ENCODE data around the gene ZNF74.

DNA sequence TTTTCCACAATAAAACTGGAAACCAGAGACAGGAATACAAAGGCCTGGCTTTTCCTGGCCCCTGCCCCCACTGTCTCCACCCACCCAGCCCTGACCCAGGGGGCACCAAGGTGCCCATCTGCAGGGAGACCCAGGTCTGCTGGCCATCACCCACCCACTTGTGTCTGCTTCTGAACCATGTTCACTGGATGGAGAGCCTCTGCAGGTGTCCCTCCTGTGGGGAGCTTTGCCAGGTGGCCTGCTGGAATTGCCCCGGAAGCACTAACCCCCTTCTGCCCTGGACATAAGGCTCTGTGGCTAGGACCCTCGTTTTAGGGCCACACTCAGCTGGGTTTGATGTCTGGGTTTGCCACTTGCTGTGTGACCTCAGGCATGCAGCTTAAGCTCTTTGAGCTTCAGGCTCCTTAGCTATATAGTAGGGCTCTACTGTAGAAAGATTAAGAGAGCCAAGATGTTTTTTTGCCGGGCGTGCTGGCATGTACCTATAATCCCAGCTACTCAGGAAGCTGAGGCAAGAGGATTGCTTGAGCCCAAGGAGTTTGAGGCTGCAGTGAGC is 39.8 kb downstream of the ZNF74 start:
- TF ChIP-seq, protein P1, sequence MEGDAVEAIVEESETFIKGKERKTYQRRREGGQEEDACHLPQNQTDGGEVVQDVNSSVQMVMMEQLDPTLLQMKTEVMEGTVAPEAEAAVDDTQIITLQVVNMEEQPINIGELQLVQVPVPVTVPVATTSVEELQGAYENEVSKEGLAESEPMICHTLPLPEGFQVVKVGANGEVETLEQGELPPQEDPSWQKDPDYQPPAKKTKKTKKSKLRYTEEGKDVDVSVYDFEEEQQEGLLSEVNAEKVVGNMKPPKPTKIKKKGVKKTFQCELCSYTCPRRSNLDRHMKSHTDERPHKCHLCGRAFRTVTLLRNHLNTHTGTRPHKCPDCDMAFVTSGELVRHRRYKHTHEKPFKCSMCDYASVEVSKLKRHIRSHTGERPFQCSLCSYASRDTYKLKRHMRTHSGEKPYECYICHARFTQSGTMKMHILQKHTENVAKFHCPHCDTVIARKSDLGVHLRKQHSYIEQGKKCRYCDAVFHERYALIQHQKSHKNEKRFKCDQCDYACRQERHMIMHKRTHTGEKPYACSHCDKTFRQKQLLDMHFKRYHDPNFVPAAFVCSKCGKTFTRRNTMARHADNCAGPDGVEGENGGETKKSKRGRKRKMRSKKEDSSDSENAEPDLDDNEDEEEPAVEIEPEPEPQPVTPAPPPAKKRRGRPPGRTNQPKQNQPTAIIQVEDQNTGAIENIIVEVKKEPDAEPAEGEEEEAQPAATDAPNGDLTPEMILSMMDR (IDR thresholded peaks at IDR 0.05) = no peak
- no peak for TF ChIP-seq POLR2A (IDR thresholded peaks at IDR 0.05)
